ENCODE data around the gene PRKAA1. TPM values are rescaled to one million over a fixed set of nuclear protein-coding genes. Genes with fewer than 3 reads are reported as not detected.

The PRKAA1 gene
- total and polyA plus RNA-seq, 10 donors = 16.0 to 128 (median 85.2) TPM

- H3K4me1 ChIP-seq = no peaks in the 10 kb centered on the region
- H3K4me3 ChIP-seq = no peak overlapping the region
- intact Hi-C loops (cut with DNase I; ENCODE audit: low total_unique reads) = no loop called here
- no peaks in the 10 kb centered on the region for H3K36me3 ChIP-seq
- no peaks in the 10 kb centered on the region for H3K9me3 ChIP-seq
- no peak for TF ChIP-seq POLR2A (IDR thresholded peaks at IDR 0.05)
- TF ChIP-seq CTCF (IDR thresholded peaks at IDR 0.05 in 8 of 11, conservative IDR thresholded peaks at IDR 0.05 in 3 of 11) = no peak
- TF ChIP-seq POLR2AphosphoS5 (IDR thresholded peaks at IDR 0.05) = no peak
- 69 to 79% (median 71%) methylated on average over 2 of the region's 2 CpGs for WGBS, 5 donors
- no peaks in the 10 kb centered on the region for H3K27me3 ChIP-seq (replicated peaks in 1 of 7)
- no peak overlapping the region for H3K27ac ChIP-seq
- no peak for DNase-seq
Observed at GRCh38 chr5:40813698-40814281, 15.6 kb upstream of the PRKAA1 start.

DNA sequence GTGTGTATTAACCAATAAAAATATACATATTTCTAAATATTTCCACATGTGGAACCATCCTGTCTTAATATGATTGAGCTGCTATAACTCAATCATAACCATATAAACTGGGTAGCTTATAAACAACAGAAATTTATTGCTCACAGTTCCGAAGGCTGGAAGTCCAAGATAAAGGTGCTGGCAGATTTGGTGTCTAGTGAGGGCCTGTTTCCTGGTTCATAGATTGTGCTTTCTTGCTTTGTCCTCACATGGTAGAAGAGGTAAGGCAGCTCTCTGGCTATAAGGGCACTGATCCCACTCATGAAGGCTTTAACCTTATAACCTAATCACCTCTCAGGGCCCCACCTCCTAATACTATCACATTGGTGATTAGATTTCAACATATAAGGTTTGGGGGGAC lies 14.0 kb upstream of the PRKAA1 start:
- 0 to 83% (median 36%) methylated on average over 1 of the region's 1 CpG for WGBS, 5 donors
- H3K27me3 ChIP-seq (replicated peaks in 1 of 7) = no peaks in the 10 kb centered on the region
- no peaks in the 10 kb centered on the region for H3K9me3 ChIP-seq
- intact Hi-C loops (cut with DNase I; ENCODE audit: low total_unique reads) = no loop called here
- DNase-seq = no peak
- H3K4me3 ChIP-seq = no peak overlapping the region
- H3K4me1 ChIP-seq = no peaks in the 10 kb centered on the region
- H3K27ac ChIP-seq = no peak overlapping the region
- TF ChIP-seq CTCF (IDR thresholded peaks at IDR 0.05 in 8 of 11, conservative IDR thresholded peaks at IDR 0.05 in 3 of 11) = no peak
- TF ChIP-seq POLR2AphosphoS5 (IDR thresholded peaks at IDR 0.05) = no peak
- TF ChIP-seq POLR2A (IDR thresholded peaks at IDR 0.05) = no peak
- no peaks in the 10 kb centered on the region for H3K36me3 ChIP-seq

DNA sequence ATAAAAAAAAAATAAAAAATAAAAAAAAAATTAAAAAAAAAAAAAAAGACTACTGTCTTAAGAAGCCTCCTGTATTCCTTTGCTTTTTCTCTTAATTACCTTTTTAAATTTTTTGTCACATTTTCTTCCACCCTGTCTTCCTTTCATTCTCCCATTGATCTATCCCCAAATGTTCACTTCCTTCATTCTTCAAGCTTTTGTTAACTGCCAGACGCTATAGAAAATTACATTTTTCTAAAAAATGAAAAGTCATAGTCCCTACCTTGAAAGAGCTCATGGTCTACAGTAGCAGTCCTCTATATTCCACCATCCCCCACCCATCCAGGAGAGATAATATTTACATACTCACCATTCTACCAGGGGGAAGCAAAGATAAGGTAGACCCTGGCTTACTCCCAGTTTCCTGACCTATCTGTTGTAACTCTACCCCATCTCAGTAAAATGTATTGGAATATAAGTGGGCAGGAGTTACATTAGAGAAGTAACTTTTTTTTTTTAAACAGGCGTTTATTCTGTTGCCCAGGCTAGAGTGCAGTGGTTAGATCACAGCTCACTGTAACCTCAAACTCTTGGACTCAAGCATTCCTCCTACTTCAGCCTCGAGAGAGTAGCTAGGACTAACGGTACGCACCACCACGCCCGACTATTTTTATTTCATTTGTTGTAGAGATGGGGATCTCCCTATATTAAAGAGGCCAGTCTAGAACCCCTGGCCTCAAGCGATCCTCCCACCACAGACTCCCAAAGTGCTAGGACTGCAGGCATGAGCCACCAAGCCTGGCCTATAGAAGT lies 3.8 kb upstream of the PRKAA1 start:
- whole genome bisulfite sequencing, 5 donors = 81 to 92% (median 84%) methylated on average over 8 of the region's 8 CpGs
- H3K9me3 ChIP-seq = no peaks in the 10 kb centered on the region
- no peaks in the 10 kb centered on the region for H3K27me3 ChIP-seq (replicated peaks in 1 of 7)
- peaks cover 0 to 18% (median 12%) of the 10 kb centered on the region in 6 donors for H3K4me1 ChIP-seq
- no peak for DNase-seq
- no peaks in the 10 kb centered on the region for H3K36me3 ChIP-seq
- no peak overlapping the region for H3K27ac ChIP-seq
- TF ChIP-seq POLR2A (IDR thresholded peaks at IDR 0.05) (no peak), CTCF (IDR thresholded peaks at IDR 0.05 in 8 of 11, conservative IDR thresholded peaks at IDR 0.05 in 3 of 11) (no peak), POLR2AphosphoS5 (IDR thresholded peaks at IDR 0.05) (no peak)
- H3K4me3 ChIP-seq = no peak overlapping the region
- intact Hi-C loops (cut with DNase I; ENCODE audit: low total_unique reads) = no loop called here

DNA sequence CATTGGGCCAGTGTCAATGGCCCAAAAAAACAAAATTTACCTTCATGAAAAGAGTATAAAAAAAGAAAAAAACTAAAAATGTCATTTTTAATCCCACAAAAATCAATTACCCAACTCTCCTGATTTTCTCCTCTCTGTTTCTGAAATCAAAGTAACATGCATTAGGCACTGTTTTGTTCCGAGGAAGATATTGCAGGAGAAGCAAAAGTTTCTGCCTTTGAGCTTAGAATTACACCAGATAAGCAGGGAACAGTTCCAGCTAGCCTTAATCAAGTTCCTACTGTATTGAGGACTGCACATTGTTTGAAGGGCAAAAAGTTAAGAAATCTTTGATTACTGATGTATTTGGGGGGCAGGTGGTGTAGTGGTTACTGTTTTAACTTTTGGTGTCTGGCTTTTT lies 1.1 kb upstream of the PRKAA1 start:
- TF ChIP-seq POLR2AphosphoS5 (IDR thresholded peaks at IDR 0.05) = no peak
- TF ChIP-seq CTCF (IDR thresholded peaks at IDR 0.05 in 8 of 11, conservative IDR thresholded peaks at IDR 0.05 in 3 of 11) = no peak
- no peak for TF ChIP-seq POLR2A (IDR thresholded peaks at IDR 0.05)
- H3K4me1 ChIP-seq = peaks cover 6 to 45% (median 29%) of the 10 kb centered on the region in 6 donors
- no peaks in the 10 kb centered on the region for H3K27me3 ChIP-seq (replicated peaks in 1 of 7)
- H3K27ac ChIP-seq = peak overlapping the region in 2 of 8 donors; percentile 96 to 98
- intact Hi-C loops (cut with DNase I; ENCODE audit: low total_unique reads) = no loop called here
- no peak for DNase-seq
- WGBS, 5 donors = 0 to 50% (median 2%) methylated on average over 1 of the region's 1 CpG
- peaks cover 0 to 12% (median 0%) of the 10 kb centered on the region in 6 donors for H3K36me3 ChIP-seq
- peak overlapping the region in 2 of 8 donors; percentile 88 to 98 for H3K4me3 ChIP-seq
- H3K9me3 ChIP-seq = no peaks in the 10 kb centered on the region
